CD14-positive monocyte (primary cell): Measurements from ENCODE around the gene THSD7B. TPM values are rescaled to one million over a fixed set of nuclear protein-coding genes. Genes with fewer than 3 reads are reported as not detected.

ENCODE experiments used
- DNase-seq, 3 donors: peaks; one replicate each; pipeline ENCODE4 v3.0.0-alpha.2; 2011 to 2022
- H2AFZ ChIP-seq: 2 replicates; pipeline ENCODE4 v1.6.0; 2012; ENCODE audit warnings: mild to moderate bottlenecking, low read depth, low read length, inconsistent platforms; ENCODE audit not compliant: insufficient read depth, poor library complexity, severe bottlenecking
- H3K27ac ChIP-seq, 2 donors: 1 replicate in 1 of 2; 2 replicates in 1 of 2; pipeline ENCODE4 v1.5.1; 2012 to 2013; ENCODE audit warnings: low read length in 2 of 2, control low read depth in 1 of 2, inconsistent platforms in 1 of 2, low read depth in 1 of 2, mild to moderate bottlenecking in 1 of 2
- H3K27me3 ChIP-seq, 2 donors: one replicate each; pipeline versions ENCODE4 v1.6.0 to v1.6.1; 2011 to 2013; ENCODE audit warnings: low read length in 2 of 2; ENCODE audit not compliant: control insufficient read depth in 2 of 2, insufficient read depth in 2 of 2
- H3K36me3 ChIP-seq, 2 donors: replicated peaks in 1 of 2; 1 replicate in 1 of 2; 2 replicates in 1 of 2; pipeline versions ENCODE4 v1.5.1 to v1.6.1; 2012 to 2013; ENCODE audit warnings: low read length in 2 of 2, control low read depth in 1 of 2, inconsistent platforms in 1 of 2, mild to moderate bottlenecking in 1 of 2; ENCODE audit not compliant: insufficient read depth in 2 of 2, control insufficient read depth in 1 of 2
- H3K4me1 ChIP-seq, 2 donors: 1 replicate in 1 of 2; 2 replicates in 1 of 2; pipeline versions ENCODE4 v1.5.1 to v1.6.1; 2012 to 2013; ENCODE audit warnings: low read length in 2 of 2, control low read depth in 1 of 2, inconsistent platforms in 1 of 2, mild to moderate bottlenecking in 1 of 2, moderate library complexity in 1 of 2; ENCODE audit not compliant: insufficient read depth in 2 of 2, control insufficient read depth in 1 of 2
- H3K4me2 ChIP-seq: replicated peaks from 2 replicates; pipeline ENCODE3; 2012; ENCODE audit warnings: low read length, moderate library complexity, mild to moderate bottlenecking; ENCODE audit not compliant: poor library complexity, severe bottlenecking; ENCODE audit errors: extremely low read depth
- H3K4me3 ChIP-seq, 3 experiments: fragments of 200-600 bp in 1 of 3; sonication (generic) in 1 of 3; replicated peaks in 1 of 3; 1 replicate in 2 of 3; 2 replicates in 1 of 3; pipeline ENCODE4 v1.5.1; 2011 to 2013; ENCODE audit warnings: low read length in 3 of 3, mild to moderate bottlenecking in 3 of 3, control low read depth in 2 of 3, low read depth in 2 of 3, inconsistent platforms in 1 of 3, moderate library complexity in 1 of 3
- H3K79me2 ChIP-seq: 2 replicates; pipeline ENCODE4 v1.6.0; 2012; ENCODE audit warnings: mild to moderate bottlenecking, control low read depth, inconsistent platforms, low read length, moderate library complexity; ENCODE audit not compliant: insufficient read depth
- H3K9ac ChIP-seq: 2 replicates; pipeline ENCODE4 v1.6.0; 2017; ENCODE audit warnings: low read length, mild to moderate bottlenecking; ENCODE audit not compliant: insufficient read depth, poor library complexity, severe bottlenecking
- H3K9me3 ChIP-seq, 2 donors: replicated peaks in 1 of 2; 1 replicate in 1 of 2; 2 replicates in 1 of 2; pipeline versions ENCODE4 v1.5.1 to v1.6.1; 2012 to 2013; ENCODE audit warnings: low read length in 2 of 2, control low read depth in 1 of 2; ENCODE audit not compliant: control insufficient read depth in 1 of 2, insufficient read depth in 1 of 2
- H4K20me1 ChIP-seq: 2 replicates; pipeline ENCODE4 v1.6.0; 2012; ENCODE audit warnings: mild to moderate bottlenecking, low read length, control low read depth, moderate library complexity; ENCODE audit not compliant: insufficient read depth
- H3K27ac Mint-ChIP-seq, 7 donors: one replicate each; pipeline ENCODE4 v1.8.0; 2020; ENCODE audit warnings: mild to moderate bottlenecking in 7 of 7, mixed read lengths in 7 of 7, moderate library complexity in 6 of 7, inconsistent platforms in 2 of 7
- H3K27me3 Mint-ChIP-seq, 3 donors: one replicate each; pipeline ENCODE4 v1.8.0; 2021 to 2022; ENCODE audit warnings: low read depth in 3 of 3, mild to moderate bottlenecking in 3 of 3, mixed read lengths in 3 of 3, moderate library complexity in 3 of 3, inconsistent platforms in 1 of 3
- H3K36me3 Mint-ChIP-seq, 2 donors: one replicate each; pipeline ENCODE4 v1.8.0; 2020; ENCODE audit warnings: mixed read lengths in 2 of 2, inconsistent platforms in 1 of 2, mild to moderate bottlenecking in 1 of 2
- H3K4me1 Mint-ChIP-seq: one replicate; pipeline ENCODE4 v1.8.0; 2020; ENCODE audit warnings: mild to moderate bottlenecking, mixed read lengths
- H3K4me3 Mint-ChIP-seq, 2 donors: one replicate each; pipeline ENCODE4 v1.8.0; 2020; ENCODE audit warnings: mild to moderate bottlenecking in 2 of 2, mixed read lengths in 2 of 2, moderate library complexity in 1 of 2
- H3K9me3 Mint-ChIP-seq, 7 donors: one replicate each; pipeline ENCODE4 v1.8.0; 2020 to 2022; ENCODE audit warnings: mixed read lengths in 7 of 7, mild to moderate bottlenecking in 6 of 7, moderate library complexity in 6 of 7, inconsistent platforms in 2 of 7
- CTCF ChIP-seq: fragments of 200-600 bp; IDR thresholded peaks from one replicate; pipeline ENCODE4 v1.8.0; 2022; ENCODE audit warnings: antibody characterized with exemption, mild to moderate bottlenecking
- WGBS: methylation state at CpG from one replicate; pipeline ENCODE4 v1.1.5; 2013; ENCODE audit warnings: missing lambda C conversion rate; ENCODE audit not compliant: insufficient coverage; 5-methylcytosine and 5-hydroxymethylcytosine counted together
- intact Hi-C, 2 donors: fragments of 100-400 bp; cut with micrococcal nuclease; formaldehyde crosslinking; loops; one replicate each; pipeline versions ENCODE4 v1.15.0 to v1.15.1; 2023
- polyA plus RNA-seq, 3 donors: library from polyadenylated mRNA; depleted of rRNA in 1 of 3; unstranded in 2 of 3; stranded (reverse) in 1 of 3; fragments of 300-500 nt in 2 of 3; fragments of >200 nt in 1 of 3; fragmentation: Illumina TruSeq in 2 of 3; gene quantifications; 1 replicate in 2 of 3; 2 replicates in 1 of 3; pipeline ENCODE4 v1.2.3, GENCODE V29; 2012 to 2021

The THSD7B gene
- polyA plus RNA-seq, 3 donors = not detected

- no peak overlapping the region for H3K27ac ChIP-seq
- no peaks in the 10 kb centered on the region for H3K27me3 Mint-ChIP-seq
- H2AFZ ChIP-seq = no peak overlapping the region
- H4K20me1 ChIP-seq = no peaks in the 10 kb centered on the region
- WGBS = 81% methylated on average over 3 of the region's 5 CpGs
- no peak for TF ChIP-seq CTCF
- peaks cover 3% of the 10 kb centered on the region in 2 donors for H3K9me3 ChIP-seq
- H3K4me2 ChIP-seq = no peak overlapping the region
- H3K9ac ChIP-seq = no peak overlapping the region
- no peaks in the 10 kb centered on the region for H3K4me1 Mint-ChIP-seq
- H3K4me3 Mint-ChIP-seq = no peak overlapping the region
- no peaks in the 10 kb centered on the region for H3K4me1 ChIP-seq
- H3K9me3 Mint-ChIP-seq = peaks cover 0 to 8% (median 3%) of the 10 kb centered on the region in 7 donors
- H3K27me3 ChIP-seq = no peaks in the 10 kb centered on the region
- H3K36me3 Mint-ChIP-seq = no peaks in the 10 kb centered on the region
- DNase-seq = no peak
- no peaks in the 10 kb centered on the region for H3K79me2 ChIP-seq
- H3K4me3 ChIP-seq = no peak overlapping the region
- H3K27ac Mint-ChIP-seq = no peak overlapping the region
- intact Hi-C loops = no loop called here
- H3K36me3 ChIP-seq = no peaks in the 10 kb centered on the region
Measured at GRCh38 chr2:137411585-137411984, 646.2 kb downstream of the THSD7B start.

GRCh38 chr2:137420744-137421143 is 655.4 kb downstream of the THSD7B start:
- DNase-seq = no peak
- Histone ChIP-seq H3K4me1 (no peaks in the 10 kb centered on the region), H3K4me2 (no peak overlapping the region), H3K9me3 (peaks cover 0 to 21% of the 10 kb centered on the region in 2 donors), H4K20me1 (no peaks in the 10 kb centered on the region), H3K27ac (no peak overlapping the region), H3K27me3 (no peaks in the 10 kb centered on the region), H3K79me2 (no peaks in the 10 kb centered on the region), H3K4me3 (no peak overlapping the region), H3K9ac (no peak overlapping the region), H2AFZ (no peak overlapping the region), H3K36me3 (no peaks in the 10 kb centered on the region)
- intact Hi-C loops = no loop called here
- no peaks in the 10 kb centered on the region for H3K27me3 Mint-ChIP-seq
- no peak overlapping the region for H3K4me3 Mint-ChIP-seq
- 75% methylated on average over 3 of the region's 3 CpGs for WGBS
- no peaks in the 10 kb centered on the region for H3K36me3 Mint-ChIP-seq
- peaks cover 0 to 19% (median 8%) of the 10 kb centered on the region in 7 donors for H3K9me3 Mint-ChIP-seq
- no peaks in the 10 kb centered on the region for H3K4me1 Mint-ChIP-seq
- no peak overlapping the region for H3K27ac Mint-ChIP-seq
- TF ChIP-seq CTCF = no peak
